ENCODE results near the gene BCAR1.
"Not testable (repeated sequence)": the region's sequence is repeated elsewhere in the genome, so short reads cannot be mapped to it uniquely, and the experiment has no call there.

Gene BCAR1

GRCh38 chr16:75237398-75238131 is 13.9 kb downstream of the BCAR1 start:
- DNase-seq: no peak

DNA sequence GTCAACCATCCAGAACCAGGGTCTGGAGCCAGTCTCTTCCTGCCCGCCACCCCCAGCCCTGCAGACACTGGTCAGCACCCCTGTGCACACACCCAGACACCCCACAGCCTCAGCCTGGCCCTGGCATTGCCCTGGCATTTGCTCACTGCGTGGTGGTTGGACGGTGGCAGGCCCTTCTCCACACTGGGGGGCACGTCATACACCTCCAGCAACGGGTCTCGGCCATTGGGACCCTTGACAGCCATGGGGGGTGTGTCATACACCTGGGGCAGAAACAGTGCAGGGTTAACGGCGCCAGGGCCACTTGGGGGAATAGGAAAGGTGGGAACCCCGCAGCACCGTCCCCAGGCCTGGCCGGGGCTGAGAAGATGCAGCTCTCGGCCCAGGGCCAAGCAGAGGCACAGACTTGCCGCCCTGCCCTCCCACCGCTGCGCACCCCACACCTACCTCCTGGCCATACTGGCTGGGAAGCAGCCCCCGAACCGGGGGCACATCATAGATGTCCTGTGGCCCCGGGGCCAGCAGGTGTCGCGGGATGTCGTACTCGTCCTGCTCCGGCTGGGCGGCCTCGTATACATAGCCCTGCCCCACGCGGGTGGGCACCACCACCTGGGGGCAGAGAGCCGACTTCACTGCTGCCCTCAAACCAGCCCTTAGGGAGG is 14.6 kb downstream of the BCAR1 start:
- DNase-seq: no peak

GRCh38 chr16:75236232-75236631 is 15.2 kb downstream of the BCAR1 start:
- peak; percentile 61 for DNase-seq

GRCh38 chr16:75235721-75236193 is 15.7 kb downstream of the BCAR1 start:
- no peak for DNase-seq

- DNase-seq: no peak
Measured at GRCh38 chr16:75234856-75235696, 16.3 kb downstream of the BCAR1 start.

DNA sequence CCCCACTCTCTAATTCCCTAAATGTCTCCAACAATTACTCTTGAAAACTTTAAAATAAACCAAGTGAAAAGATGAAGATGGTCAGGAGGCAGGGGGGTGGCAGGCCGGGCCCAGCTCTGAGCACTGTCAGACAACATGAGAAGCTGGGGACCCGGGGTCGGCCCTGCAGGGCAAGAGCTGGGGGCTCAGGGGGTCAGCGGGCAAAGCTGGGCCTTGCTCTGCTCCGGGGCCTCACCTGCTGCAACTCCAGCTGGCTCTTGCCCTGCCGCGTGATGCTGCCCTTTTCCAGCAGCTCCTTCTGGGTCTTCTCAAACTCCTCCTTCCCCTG is 17.8 kb downstream of the BCAR1 start:
- no peak for DNase-seq

GRCh38 chr16:75231570-75231969 is 19.9 kb downstream of the BCAR1 start:
- no peak for DNase-seq

- DNase-seq: no peak
Measured at GRCh38 chr16:75230471-75231110, 20.8 kb downstream of the BCAR1 start.

DNA sequence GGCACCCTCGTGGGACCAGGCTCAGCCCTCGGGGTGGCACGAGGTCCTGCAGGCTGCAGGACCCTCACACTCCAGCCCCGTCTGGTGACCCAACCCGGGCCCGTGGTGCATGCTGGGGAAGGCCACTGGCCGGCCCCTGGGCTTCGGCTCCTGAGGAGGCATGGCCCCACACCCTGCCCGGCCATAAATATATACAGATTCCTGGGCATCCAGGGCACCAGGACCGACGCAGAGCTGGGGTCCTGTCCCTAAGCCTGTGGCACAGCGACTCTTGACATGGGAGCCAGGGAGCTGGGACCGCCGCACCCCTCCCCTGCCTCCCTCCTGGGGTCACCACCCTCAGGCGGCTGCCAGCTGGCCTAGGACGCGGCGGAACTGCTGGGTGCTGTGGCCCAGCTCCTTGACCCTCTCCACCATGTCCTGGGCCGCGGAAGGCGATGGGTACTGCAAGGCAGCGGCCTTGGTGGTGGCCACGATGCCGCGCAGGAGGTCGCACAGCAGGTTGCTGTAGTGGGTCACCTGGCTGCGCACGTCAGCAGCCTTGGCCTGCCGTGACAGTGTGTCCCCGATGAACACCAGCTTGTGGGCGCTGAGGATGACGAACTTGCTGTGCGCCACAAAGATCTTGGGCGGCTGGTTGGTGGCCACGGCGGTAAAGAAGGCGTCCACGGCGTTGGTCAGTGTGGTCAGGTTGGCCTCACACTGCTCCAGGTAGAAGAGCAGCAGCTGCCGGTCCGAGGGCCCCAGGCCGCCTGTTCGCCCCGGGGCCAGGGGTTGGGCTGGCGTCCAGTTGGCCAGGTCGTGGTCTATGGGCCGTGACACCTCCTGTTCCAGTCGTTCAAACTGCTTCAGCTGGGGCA is 22.0 kb downstream of the BCAR1 start:
- no peak for DNase-seq

GRCh38 chr16:75228143-75228976 is 23.1 kb downstream of the BCAR1 start:
- no peak for DNase-seq

DNA sequence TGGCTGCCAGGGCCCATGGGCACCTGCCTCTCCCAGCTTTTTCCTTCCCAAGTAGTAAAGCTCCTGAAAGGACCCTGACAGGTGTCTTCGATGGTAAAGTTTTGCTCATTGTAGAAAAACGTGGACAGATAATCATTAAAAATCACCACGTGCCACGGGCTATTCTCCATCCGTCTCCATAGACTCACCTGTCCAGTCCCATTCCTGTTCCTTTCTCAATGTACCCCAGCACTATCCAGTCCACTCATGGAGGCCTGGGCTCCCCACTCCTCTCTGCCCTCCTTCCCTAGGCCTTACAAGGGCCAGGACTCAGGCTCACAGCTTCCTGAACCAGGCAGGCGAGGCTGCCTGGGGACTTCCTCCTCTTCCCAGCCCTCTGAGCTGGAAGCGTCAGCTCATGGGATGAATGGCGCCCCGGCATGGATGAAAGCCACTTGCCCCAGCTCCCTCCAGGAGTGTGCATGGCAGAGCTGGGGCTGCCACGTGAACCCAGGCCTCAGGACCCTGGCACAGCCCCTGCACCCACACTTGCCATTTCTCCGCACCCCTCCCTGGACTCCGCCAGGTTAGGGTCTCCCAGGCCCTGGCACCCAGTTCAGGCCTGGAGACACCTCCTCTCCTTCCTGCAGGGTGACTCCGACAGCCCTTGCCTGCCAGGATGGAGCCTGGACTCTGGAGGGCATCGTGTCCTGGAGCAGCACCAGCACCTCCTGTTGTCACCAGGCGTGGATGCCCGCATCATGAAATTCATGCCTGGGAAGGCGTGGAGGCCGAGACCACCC is 23.9 kb downstream of the BCAR1 start:
- no peak for DNase-seq

DNA sequence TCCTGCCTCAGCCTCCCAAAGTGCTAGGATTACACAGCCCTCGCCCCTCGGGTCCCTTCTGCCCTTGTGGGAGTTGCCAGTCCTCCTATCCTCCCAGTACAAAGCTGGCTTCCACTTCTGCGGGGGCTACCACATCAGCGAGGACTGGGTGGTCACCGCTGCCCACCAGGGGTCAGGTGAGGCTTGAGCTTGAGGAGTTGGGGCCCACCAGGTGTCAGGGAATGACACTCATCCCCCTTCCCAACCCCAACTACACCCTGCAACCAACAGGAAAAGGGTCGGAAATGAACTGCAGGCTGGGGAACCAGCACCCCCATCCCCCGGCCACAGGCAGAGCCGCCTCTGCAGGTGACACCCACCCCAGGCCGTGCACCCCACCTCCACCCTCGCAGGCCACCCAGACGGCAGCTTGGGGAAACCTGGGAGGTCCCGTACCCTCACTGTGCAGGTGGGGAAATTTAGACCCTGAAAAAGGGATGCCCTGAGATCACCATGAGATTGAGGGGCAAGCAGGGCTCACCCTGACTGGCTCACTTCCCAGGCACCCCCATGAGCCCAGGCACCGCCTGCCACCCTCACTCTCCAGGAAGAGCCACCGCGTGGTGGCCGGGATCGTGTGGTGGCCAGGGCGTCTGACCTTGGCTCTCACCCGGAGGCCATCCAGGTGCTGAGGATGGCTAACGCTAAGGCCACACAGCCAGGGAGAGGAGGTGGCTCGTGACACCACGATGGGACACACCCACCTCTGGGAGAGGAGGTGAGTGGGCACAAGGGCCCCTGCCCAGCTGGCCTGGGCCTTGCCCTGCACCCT is 24.7 kb downstream of the BCAR1 start:
- no peak for DNase-seq

DNA sequence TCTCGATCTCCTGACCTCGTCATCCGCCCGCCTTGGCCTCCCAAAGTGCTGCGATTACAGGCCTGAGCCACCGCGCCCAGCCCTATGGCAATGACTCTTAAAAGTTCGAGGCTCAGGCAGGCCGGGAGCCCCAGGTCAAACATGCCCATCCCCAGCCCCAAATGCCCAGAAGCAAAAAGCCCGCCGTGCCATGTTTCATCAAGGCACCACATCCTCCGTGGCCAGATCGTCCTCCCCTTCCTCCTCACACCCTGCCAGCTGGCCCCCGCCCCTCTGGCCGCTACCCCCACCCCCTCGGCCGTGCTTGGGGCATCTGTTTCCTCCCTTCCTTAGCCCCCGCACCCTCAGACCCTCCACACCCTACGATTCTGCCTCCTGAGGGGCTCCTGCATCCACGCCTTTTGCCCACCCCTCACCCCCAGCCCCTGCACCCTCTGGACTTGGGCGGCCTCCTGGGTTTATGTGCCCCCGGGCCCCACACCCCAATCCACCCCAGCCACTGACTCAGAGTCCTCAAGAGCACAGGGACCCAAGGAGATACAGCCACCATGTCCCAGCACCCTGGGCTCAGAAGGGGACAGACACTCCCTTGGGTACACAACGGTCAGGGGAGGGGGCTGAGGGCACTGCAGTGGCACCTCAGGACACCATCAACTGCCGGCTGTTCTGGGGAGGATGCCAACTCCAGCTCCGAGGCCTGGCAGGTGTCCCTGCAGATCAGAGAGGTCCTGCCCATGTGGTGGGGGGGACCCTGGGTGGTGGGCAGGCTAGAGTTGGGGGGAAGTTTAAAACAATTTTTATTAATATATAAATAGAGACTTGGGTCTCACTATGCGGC is 25.5 kb downstream of the BCAR1 start:
- DNase-seq: no peak

- DNase-seq: no peak
Measured at GRCh38 chr16:75225092-75225491, 26.3 kb downstream of the BCAR1 start.

DNA sequence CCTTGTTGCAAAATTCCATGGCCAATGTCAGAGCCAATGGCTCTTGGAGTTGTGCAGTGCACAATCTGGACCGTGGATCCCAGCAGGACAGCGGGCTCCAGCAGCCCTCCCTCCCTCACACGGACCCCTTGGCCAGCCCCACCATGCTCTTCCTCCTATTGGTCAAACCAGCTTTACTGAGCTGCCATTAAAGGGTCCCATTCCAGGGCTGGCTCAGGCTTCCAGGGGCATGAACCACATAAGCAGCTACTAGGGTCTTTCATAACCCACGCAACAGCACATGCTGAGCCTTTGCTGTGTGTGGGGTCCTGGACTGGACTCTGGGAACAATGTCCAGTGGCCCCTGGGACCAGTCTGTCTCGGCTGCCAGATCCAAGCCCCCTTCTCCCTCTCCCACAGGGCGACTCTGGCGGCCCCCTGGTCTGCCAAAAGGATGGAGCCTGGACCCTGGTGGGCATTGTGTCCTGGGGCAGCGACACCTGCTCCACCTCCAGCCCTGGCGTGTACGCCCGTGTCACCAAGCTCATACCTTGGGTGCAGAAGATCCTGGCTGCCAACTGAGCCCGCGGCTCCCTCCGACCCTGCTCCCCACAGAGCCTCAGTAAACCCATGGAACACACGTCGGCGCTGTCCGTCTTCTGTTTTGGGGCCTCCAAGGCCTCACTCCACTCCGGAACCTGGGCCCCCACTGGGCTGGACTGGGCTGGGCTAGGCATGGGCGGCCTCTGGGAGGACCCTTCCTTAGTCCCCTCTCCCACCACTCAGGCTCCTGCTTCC is 26.9 kb downstream of the BCAR1 start:
- DNase-seq: no peak

DNA sequence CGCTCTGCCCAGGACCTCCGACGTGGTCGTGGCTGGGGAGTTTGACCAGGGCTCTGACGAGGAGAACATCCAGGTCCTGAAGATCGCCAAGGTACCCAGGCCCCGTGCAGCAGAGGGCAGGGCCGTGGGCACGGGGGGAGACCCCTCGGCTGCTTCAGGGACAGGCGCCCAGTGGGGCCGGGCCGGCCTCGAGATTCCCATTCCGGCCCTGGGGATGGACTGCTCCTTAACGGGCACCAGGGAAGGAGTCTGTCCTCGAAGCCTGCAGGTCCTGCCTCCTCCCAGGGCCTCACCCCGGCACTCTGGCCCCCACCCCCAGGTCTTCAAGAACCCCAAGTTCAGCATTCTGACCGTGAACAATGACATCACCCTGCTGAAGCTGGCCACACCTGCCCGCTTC is 28.3 kb downstream of the BCAR1 start:
- not testable (repeated sequence) for DNase-seq

DNA sequence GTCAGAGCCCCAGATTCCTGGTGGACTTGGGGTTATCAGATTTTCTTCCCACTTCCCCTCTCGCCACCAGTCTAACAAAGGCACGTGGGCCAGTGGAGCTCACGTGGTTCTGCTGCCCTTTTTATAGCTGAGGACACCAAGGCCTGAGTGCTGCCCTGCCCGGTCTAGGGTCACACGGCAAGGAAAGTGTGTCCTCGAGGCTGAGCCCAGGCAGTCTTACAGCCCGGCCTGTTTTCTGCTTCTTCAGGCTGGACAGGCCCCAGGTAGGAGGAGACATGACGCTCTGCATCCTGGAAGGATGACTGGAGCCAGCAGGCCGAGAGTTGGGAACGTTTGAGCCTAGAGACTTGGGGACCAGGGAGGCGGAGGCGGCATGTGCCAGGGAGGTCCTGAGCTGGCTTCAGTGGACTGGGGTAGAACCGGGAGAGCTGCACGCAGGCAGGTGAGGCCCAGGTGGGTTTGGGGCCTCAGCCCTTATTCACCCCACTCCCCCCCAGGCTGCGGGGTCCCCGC is 29.1 kb downstream of the BCAR1 start:
- no peak for DNase-seq

- peak; percentile 40 for DNase-seq
Measured at GRCh38 chr16:75219838-75220237, 31.6 kb downstream of the BCAR1 start.

All from stimulated activated CD8-positive, alpha-beta memory T cell treated with anti-CD3 and anti-CD28 coated beads, Interleukin-4, amount 100 ng/mL, for 48 hours (primary cell).